ENCODE measurements around the gene MN1. TPM values are rescaled to one million over a fixed set of nuclear protein-coding genes. Genes with fewer than 3 reads are reported as not detected.

MN1 gene
- total RNA-seq, 1 experiment from 2014 or later = 8.2 TPM

DNA sequence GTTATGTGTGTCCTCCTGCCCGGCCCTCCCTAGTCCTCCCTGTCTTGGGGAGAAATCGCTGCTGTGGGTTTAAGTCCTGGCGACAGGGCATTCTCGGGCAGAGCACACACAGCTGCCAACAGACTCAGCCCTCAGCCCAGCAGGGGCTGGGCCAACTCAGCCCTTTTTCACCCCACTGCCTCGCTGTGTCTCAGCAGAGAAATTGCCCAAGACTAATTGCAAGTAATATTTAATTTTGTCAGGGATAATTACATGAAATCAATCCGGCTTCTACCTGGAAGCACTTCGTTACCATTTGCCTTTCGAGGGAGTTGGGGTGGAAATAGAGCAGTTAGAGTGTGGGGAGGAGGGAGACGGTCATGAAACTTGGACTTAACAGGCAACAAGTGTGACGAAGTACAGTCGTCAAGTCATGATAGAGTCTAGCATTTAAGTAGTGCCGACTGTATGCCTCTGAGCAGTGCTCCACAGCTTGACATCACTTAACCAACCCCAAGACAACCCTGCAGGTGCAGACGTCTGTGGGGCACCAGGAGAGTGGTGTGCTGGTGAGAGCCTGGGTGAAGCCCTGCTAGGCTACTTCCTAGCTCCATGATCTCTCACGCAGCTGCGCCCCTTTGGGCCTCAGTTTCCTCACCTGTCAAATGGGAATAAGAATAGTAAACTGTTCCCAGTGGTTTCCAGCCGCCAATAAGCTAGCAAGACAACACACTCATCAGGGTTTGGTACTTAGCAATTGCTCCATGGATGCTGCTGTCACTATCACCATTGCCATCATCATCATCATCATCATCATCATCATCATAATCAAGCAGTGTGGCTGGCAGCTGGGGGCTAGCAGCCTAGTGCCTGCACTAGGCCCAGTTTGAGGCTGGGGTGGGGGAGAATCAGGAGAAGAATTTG, 29.2 kb downstream of the MN1 start:
- intact Hi-C loops (cut with micrococcal nuclease; ENCODE audit: unreplicated experiment) = no loop called here
- H4K20me1 ChIP-seq (ENCODE audit: insufficient read depth) = no peaks in the 10 kb centered on the region
- no peak overlapping the region for H3K27ac ChIP-seq
- no peaks in the 10 kb centered on the region for H3K4me1 ChIP-seq (replicated peaks; ENCODE audit: insufficient read depth)
- no peak overlapping the region for H3K4me3 ChIP-seq
- no peaks in the 10 kb centered on the region for H3K9me2 ChIP-seq (ENCODE audit: insufficient read depth)
- ChIA-PET CTCF (no interaction called here), POLR2A (ENCODE audit: unreplicated experiment) (interaction anchor here (0.7 kb wide), 1 partner anchor 72 kb away, joined by 4 read pairs; no protein-coding TSS in a partner anchor)
- no peak overlapping the region for H2AFZ ChIP-seq
- H3K9me3 ChIP-seq (ENCODE audit: insufficient read depth, low read depth) = no peaks in the 10 kb centered on the region
- H3K79me2 ChIP-seq (ENCODE audit: low read depth) = no peaks in the 10 kb centered on the region
- H3F3A ChIP-seq (ENCODE audit: insufficient read depth, low read depth) = no peaks in the 10 kb centered on the region
- no peaks in the 10 kb centered on the region for H3K36me3 ChIP-seq (ENCODE audit: low read depth)
- H3K27me3 ChIP-seq (ENCODE audit: insufficient read depth, low read depth) = no peaks in the 10 kb centered on the region
- no peak for DNase-seq
- H3K4me2 ChIP-seq = no peak overlapping the region
- BruUV-seq (replicated peaks) = no TSS peak
- no peak for TF ChIP-seq EZH2 (IDR thresholded peaks at IDR 0.05; ENCODE audit: low read depth)
- TF ChIP-seq, protein P1, sequence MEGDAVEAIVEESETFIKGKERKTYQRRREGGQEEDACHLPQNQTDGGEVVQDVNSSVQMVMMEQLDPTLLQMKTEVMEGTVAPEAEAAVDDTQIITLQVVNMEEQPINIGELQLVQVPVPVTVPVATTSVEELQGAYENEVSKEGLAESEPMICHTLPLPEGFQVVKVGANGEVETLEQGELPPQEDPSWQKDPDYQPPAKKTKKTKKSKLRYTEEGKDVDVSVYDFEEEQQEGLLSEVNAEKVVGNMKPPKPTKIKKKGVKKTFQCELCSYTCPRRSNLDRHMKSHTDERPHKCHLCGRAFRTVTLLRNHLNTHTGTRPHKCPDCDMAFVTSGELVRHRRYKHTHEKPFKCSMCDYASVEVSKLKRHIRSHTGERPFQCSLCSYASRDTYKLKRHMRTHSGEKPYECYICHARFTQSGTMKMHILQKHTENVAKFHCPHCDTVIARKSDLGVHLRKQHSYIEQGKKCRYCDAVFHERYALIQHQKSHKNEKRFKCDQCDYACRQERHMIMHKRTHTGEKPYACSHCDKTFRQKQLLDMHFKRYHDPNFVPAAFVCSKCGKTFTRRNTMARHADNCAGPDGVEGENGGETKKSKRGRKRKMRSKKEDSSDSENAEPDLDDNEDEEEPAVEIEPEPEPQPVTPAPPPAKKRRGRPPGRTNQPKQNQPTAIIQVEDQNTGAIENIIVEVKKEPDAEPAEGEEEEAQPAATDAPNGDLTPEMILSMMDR (conservative IDR thresholded peaks at IDR 0.05) = no peak

DNA sequence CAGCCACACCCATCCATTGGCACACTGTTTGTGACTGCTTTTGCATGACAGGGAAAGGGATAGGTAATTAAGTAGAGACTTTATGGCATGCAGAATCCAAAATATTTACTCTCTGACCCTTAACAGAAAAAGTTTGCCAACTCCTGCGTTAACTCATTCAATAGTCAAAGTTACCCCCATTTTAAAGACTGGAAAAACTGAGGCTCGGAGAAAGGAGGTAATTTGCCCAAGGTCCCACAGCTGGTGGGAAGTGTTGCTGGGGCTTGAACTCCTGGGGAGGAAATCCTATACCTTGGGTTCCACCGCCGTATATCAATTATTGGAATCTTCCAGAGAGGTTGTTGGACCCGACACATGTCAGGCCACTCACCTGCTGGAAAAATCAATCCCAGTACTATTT, 29.9 kb downstream of the MN1 start:
- H3K79me2 ChIP-seq (ENCODE audit: low read depth) = no peaks in the 10 kb centered on the region
- ChIA-PET POLR2A (ENCODE audit: unreplicated experiment) (no interaction called here), CTCF (no interaction called here)
- no peak overlapping the region for H2AFZ ChIP-seq
- no peaks in the 10 kb centered on the region for H3F3A ChIP-seq (ENCODE audit: insufficient read depth, low read depth)
- H4K20me1 ChIP-seq (ENCODE audit: insufficient read depth) = no peaks in the 10 kb centered on the region
- H3K4me3 ChIP-seq = no peak overlapping the region
- H3K9me2 ChIP-seq (ENCODE audit: insufficient read depth) = no peaks in the 10 kb centered on the region
- no peak overlapping the region for H3K4me2 ChIP-seq
- no TSS peak for BruUV-seq (replicated peaks)
- no peak overlapping the region for H3K27ac ChIP-seq
- H3K4me1 ChIP-seq (replicated peaks; ENCODE audit: insufficient read depth) = no peaks in the 10 kb centered on the region
- H3K27me3 ChIP-seq (ENCODE audit: insufficient read depth, low read depth) = no peaks in the 10 kb centered on the region
- TF ChIP-seq EZH2 (IDR thresholded peaks at IDR 0.05; ENCODE audit: low read depth) = no peak
- TF ChIP-seq, protein P1 (conservative IDR thresholded peaks at IDR 0.05) = no peak
- no peaks in the 10 kb centered on the region for H3K36me3 ChIP-seq (ENCODE audit: low read depth)
- intact Hi-C loops (cut with micrococcal nuclease; ENCODE audit: unreplicated experiment) = no loop called here
- no peaks in the 10 kb centered on the region for H3K9me3 ChIP-seq (ENCODE audit: insufficient read depth, low read depth)
- DNase-seq = no peak

DNA sequence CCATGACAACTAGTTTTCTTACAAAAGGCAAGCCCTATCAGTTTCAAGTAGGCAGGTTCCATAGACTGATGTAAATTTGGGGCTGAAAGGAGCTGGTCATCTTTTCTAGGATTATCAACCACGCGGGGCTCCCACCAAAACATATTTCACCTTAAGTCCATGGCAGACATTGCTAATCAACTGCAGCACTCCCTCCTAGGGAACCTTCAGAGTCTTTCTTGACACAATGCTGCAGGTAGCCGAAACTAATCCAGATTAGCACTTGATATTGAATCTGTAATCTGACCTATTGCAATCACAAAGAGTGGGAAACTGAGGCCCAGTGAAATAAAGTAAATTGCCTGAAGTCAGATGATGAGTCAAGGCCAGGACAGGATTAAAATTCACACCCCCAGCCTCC, 32.5 kb downstream of the MN1 start:
- no peaks in the 10 kb centered on the region for H3K36me3 ChIP-seq (ENCODE audit: low read depth)
- no TSS peak for BruUV-seq (replicated peaks)
- no peaks in the 10 kb centered on the region for H3F3A ChIP-seq (ENCODE audit: insufficient read depth, low read depth)
- H3K9me2 ChIP-seq (ENCODE audit: insufficient read depth) = no peaks in the 10 kb centered on the region
- no peak overlapping the region for H3K27ac ChIP-seq
- H3K79me2 ChIP-seq (ENCODE audit: low read depth) = no peaks in the 10 kb centered on the region
- intact Hi-C loops (cut with micrococcal nuclease; ENCODE audit: unreplicated experiment) = no loop called here
- no peak overlapping the region for H2AFZ ChIP-seq
- H3K4me2 ChIP-seq = no peak overlapping the region
- no peaks in the 10 kb centered on the region for H4K20me1 ChIP-seq (ENCODE audit: insufficient read depth)
- ChIA-PET POLR2A (ENCODE audit: unreplicated experiment) (no interaction called here), CTCF (no interaction called here)
- TF ChIP-seq EZH2 (IDR thresholded peaks at IDR 0.05; ENCODE audit: low read depth) = no peak
- TF ChIP-seq, protein P1 (conservative IDR thresholded peaks at IDR 0.05) = no peak
- H3K9me3 ChIP-seq (ENCODE audit: insufficient read depth, low read depth) = no peaks in the 10 kb centered on the region
- H3K4me1 ChIP-seq (replicated peaks; ENCODE audit: insufficient read depth) = no peaks in the 10 kb centered on the region
- H3K27me3 ChIP-seq (ENCODE audit: insufficient read depth, low read depth) = no peaks in the 10 kb centered on the region
- DNase-seq = no peak
- no peak overlapping the region for H3K4me3 ChIP-seq

Data from PC-9 (cell line).